ENCODE data around the gene CD200. TPM values are rescaled to one million over a fixed set of nuclear protein-coding genes. Genes with fewer than 3 reads are reported as not detected.

Gene CD200
- total and polyA plus RNA-seq, 8 donors, result 6.6 to 58.0 (median 50.2) TPM

DNA sequence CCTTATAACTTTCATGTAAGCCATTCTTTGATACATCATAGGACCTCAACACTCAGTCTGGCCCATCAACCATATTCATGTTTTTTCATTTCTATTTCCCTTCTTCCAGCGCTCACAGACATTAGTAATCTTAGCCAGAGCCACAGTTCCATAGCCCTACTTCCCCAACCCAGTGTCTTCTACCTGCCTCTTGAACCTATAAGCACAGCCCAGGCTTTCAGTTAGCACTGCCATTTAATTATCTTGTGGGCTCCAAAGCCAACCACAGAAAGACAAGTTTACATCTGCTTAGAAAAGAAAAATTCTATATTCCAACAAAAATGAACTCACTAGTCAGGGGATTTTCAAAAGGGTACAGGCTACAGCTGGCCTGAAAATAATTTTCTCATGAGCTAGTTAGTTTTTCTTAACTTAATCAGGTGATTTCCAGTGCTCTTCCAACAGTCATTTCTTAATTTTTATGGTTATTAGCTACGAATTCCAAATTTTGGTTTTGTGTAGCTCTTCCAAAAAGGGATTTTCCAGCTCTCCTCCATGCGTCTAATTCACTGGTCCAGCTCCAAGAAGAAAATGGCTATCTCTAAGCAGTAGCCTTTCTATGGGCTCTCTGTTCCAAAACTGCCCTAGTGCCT is 13.7 kb downstream of the CD200 start:
- H3K27me3 ChIP-seq, result no peaks in the 10 kb centered on the region
- H3K36me3 ChIP-seq, result no peaks in the 10 kb centered on the region
- H3K4me1 ChIP-seq, result no peaks in the 10 kb centered on the region
- intact Hi-C loops (cut with DNase I), result no loop called here
- H3K27ac ChIP-seq, result no peak overlapping the region
- no peak overlapping the region for H3K4me3 ChIP-seq
- DNase-seq, result no peak
- ATAC-seq, result no peak
- TF ChIP-seq, protein P1, sequence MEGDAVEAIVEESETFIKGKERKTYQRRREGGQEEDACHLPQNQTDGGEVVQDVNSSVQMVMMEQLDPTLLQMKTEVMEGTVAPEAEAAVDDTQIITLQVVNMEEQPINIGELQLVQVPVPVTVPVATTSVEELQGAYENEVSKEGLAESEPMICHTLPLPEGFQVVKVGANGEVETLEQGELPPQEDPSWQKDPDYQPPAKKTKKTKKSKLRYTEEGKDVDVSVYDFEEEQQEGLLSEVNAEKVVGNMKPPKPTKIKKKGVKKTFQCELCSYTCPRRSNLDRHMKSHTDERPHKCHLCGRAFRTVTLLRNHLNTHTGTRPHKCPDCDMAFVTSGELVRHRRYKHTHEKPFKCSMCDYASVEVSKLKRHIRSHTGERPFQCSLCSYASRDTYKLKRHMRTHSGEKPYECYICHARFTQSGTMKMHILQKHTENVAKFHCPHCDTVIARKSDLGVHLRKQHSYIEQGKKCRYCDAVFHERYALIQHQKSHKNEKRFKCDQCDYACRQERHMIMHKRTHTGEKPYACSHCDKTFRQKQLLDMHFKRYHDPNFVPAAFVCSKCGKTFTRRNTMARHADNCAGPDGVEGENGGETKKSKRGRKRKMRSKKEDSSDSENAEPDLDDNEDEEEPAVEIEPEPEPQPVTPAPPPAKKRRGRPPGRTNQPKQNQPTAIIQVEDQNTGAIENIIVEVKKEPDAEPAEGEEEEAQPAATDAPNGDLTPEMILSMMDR (IDR thresholded peaks at IDR 0.05), result no peak
- H3K9me3 ChIP-seq, result peaks cover 0 to 4% of the 10 kb centered on the region in 2 donors

DNA sequence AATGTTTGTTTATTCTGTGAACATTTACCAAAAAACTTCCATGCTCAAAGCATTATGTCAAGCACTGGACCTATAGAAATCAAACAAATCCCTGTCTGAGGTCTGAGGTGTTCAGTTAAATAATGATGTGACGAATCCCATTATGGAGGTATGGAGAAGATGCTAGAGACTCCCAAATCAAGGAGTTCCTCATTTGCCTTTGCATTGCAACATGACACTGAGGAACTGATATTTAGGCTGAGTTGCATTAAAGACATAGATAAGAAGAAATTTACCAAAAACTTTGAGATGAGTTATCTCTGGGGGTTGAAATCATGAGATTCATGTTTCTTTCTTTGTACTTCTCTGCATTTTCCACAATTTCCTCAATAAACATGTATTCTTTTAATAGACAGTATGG is 16.0 kb downstream of the CD200 start:
- H3K9me3 ChIP-seq, result peaks cover 0 to 2% of the 10 kb centered on the region in 2 donors
- no peak overlapping the region for H3K27ac ChIP-seq
- intact Hi-C loops (cut with DNase I), result no loop called here
- ATAC-seq (no peak), DNase-seq (no peak)
- no peaks in the 10 kb centered on the region for H3K4me1 ChIP-seq
- no peak overlapping the region for H3K4me3 ChIP-seq
- TF ChIP-seq, protein P1 (IDR thresholded peaks at IDR 0.05), result no peak
- H3K36me3 ChIP-seq, result no peaks in the 10 kb centered on the region
- no peaks in the 10 kb centered on the region for H3K27me3 ChIP-seq

DNA sequence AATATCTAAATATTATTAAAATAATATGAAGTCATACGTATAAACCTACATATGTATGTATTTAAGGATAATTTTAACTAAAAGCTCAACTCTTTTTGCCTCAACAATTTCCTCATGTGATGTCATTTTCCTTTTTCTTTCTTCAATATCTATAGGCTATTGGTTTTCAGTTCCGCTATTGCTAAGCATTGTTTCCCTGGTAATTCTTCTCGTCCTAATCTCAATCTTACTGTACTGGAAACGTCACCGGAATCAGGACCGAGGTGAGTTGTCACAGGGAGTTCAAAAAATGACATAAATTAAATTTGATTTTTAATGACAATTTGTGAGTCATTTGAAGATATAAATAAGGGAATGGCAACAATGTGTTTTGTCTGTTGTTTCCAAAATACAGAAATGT is 16.6 kb downstream of the CD200 start:
- Histone ChIP-seq H3K4me3 (no peak overlapping the region), H3K9me3 (no peaks in the 10 kb centered on the region), H3K27ac (no peak overlapping the region), H3K27me3 (no peaks in the 10 kb centered on the region), H3K36me3 (no peaks in the 10 kb centered on the region), H3K4me1 (no peaks in the 10 kb centered on the region)
- TF ChIP-seq, protein P1 (IDR thresholded peaks at IDR 0.05), result no peak
- intact Hi-C loops (cut with DNase I), result no loop called here
- ATAC-seq (no peak), DNase-seq (no peak)

DNA sequence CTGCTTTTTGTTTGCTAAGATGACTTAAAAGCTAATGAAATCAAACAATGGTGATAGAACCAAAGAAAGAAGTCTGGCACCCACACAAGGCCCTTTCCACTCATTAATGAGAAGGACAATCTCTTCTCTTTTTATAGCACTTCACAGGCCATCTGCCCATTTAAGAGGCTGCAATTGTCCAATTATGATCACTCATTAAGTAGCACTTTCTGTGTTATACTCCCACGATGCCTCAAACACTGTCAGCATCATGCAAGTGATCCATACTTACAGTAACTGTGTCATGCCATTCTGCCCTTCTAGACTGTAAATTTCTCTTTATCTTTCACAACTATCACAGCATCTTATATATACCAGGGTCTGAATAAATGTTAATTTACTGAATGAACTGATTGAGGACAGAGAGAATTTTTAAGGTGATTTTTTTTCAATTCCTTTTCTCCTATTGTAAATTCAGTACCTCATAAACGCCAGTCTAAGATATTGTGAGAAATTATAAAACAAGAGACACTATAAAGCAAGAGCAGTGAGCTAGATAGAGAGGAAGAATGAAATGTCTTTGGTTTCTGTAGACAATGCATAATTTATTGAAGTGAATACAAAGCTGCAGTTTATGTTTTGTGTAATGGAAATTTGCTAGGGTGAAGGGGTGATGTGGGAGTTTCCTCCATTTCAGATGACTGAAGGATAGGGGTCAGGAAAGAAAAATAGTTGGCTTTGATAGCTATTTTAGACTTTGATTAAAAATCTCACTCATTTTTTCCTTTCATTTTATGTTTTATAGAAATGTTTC is 17.3 kb downstream of the CD200 start:
- no peaks in the 10 kb centered on the region for H3K4me1 ChIP-seq
- intact Hi-C loops (cut with DNase I), result no loop called here
- ATAC-seq, result no peak

DNA sequence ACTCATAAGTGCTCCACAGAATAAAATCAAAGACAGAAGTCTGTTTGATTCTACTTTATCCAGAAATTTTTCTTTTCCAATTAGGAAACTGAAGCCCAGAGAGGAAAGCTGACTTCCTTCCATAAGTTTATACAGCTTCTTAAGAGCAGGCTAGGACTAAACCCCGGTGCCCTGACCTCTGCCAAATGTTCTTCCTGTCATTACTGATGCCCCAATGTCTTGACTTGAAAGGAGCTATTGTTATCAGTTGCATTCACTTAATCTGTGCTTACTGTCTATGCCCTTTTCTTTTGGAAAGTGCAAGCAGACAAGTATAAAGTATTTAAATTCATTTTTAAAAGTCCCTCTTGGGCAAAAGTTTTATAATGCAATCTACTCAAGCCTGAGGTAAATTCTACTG is 18.1 kb downstream of the CD200 start:
- intact Hi-C loops (cut with DNase I), result no loop called here
- H3K4me3 ChIP-seq, result no peak overlapping the region
- H3K4me1 ChIP-seq, result no peaks in the 10 kb centered on the region
- H3K27ac ChIP-seq, result no peak overlapping the region
- ATAC-seq (no peak), DNase-seq (no peak)
- TF ChIP-seq, protein P1 (IDR thresholded peaks at IDR 0.05), result no peak
- H3K36me3 ChIP-seq, result no peaks in the 10 kb centered on the region
- no peaks in the 10 kb centered on the region for H3K27me3 ChIP-seq
- no peaks in the 10 kb centered on the region for H3K9me3 ChIP-seq

More for the DNA sequence above, 17.3 kb downstream of the CD200 start:
- H3K9me3 ChIP-seq, result no peaks in the 10 kb centered on the region
- H3K27me3 ChIP-seq, result no peaks in the 10 kb centered on the region
- no peak for DNase-seq
- TF ChIP-seq, protein P1 (IDR thresholded peaks at IDR 0.05), result no peak
- no peak overlapping the region for H3K27ac ChIP-seq
- H3K4me3 ChIP-seq, result no peak overlapping the region
- no peaks in the 10 kb centered on the region for H3K36me3 ChIP-seq
